ENCODE measurements around the gene DNAH8. TPM values are rescaled to one million over a fixed set of nuclear protein-coding genes. Genes with fewer than 3 reads are reported as not detected.
A peak's percentile ranks its signal among the peaks of the same experiment; 100 is the strongest.

The DNAH8 gene
- total RNA-seq, 1 donor from 2014 or later, result 1.1 TPM

GRCh38 chr6:38701551-38701950, 13.6 kb upstream of the DNAH8 start:
- Histone ChIP-seq H4K20me1 (ENCODE audit: low read depth) (peaks cover 7% of the 10 kb centered on the region), H3K4me1 (no peaks in the 10 kb centered on the region), H3K4me2 (peak overlapping the region; percentile 56), H3K27ac (no peak overlapping the region), H3K9me3 (ENCODE audit: low read depth) (no peaks in the 10 kb centered on the region), H3K79me2 (ENCODE audit: low read depth) (peaks cover 63% of the 10 kb centered on the region), H3K9ac (no peak overlapping the region), H3F3A (ENCODE audit: low read depth) (peaks cover 3% of the 10 kb centered on the region), H3K27me3 (no peaks in the 10 kb centered on the region), H3K4me3 (peak overlapping the region; percentile 55), H3K36me3 (peaks cover 5% of the 10 kb centered on the region), H2AFZ (replicated peaks) (no peak overlapping the region)
- Mint-ChIP-seq H3K27me3 (ENCODE audit: insufficient read depth, low read depth) (peaks cover 4% of the 10 kb centered on the region), H3K4me3 (no peak overlapping the region), H3K4me1 (peaks cover 10% of the 10 kb centered on the region), H3K36me3 (peaks cover 45% of the 10 kb centered on the region), H3K27ac (no peak overlapping the region), H3K9me3 (peaks cover 46% of the 10 kb centered on the region)
- TF ChIP-seq EZH2 (IDR thresholded peaks at IDR 0.05), result no peak
- no peak for TF ChIP-seq EZH2phosphoT487 (IDR thresholded peaks at IDR 0.05)
- DNase-seq (ENCODE audit: low spot score), result no peak

GRCh38 chr6:38702558-38703397, 12.3 kb upstream of the DNAH8 start, which contains the start of gene GLO1:
TSS of gene GLO1 (minus strand) at chr6:38703145. CDS start at chr6:38703054, 91 bp downstream.
- TF ChIP-seq EZH2 (IDR thresholded peaks at IDR 0.05), result no peak
- no peak for TF ChIP-seq EZH2phosphoT487 (IDR thresholded peaks at IDR 0.05)
- no peak for TF ChIP-seq CTCF (IDR thresholded peaks at IDR 0.05)
- DNase-seq (ENCODE audit: low spot score), result peak; percentile 98
- Histone ChIP-seq H3F3A (ENCODE audit: low read depth) (peaks cover 3% of the 10 kb centered on the region), H3K4me1 (no peaks in the 10 kb centered on the region), H3K27me3 (no peaks in the 10 kb centered on the region), H3K27ac (peak within 1 kb of the TSS; percentile 57), H4K20me1 (ENCODE audit: low read depth) (no peaks in the 10 kb centered on the region), H3K79me2 (ENCODE audit: low read depth) (peaks cover 51% of the 10 kb centered on the region), H3K9ac (peak within 1 kb of the TSS; percentile 79), H3K4me2 (peak within 1 kb of the TSS; percentile 85), H2AFZ (replicated peaks) (peak within 1 kb of the TSS; percentile 51), H3K4me3 (peak within 1 kb of the TSS; percentile 55), H3K9me3 (ENCODE audit: low read depth) (no peaks in the 10 kb centered on the region), H3K36me3 (peaks cover 5% of the 10 kb centered on the region)
- Mint-ChIP-seq H3K4me3 (peak within 1 kb of the TSS; percentile 90), H3K27ac (peak within 1 kb of the TSS; percentile 79), H3K36me3 (peaks cover 41% of the 10 kb centered on the region), H3K27me3 (ENCODE audit: insufficient read depth, low read depth) (peaks cover 4% of the 10 kb centered on the region), H3K4me1 (peaks cover 10% of the 10 kb centered on the region), H3K9me3 (peaks cover 40% of the 10 kb centered on the region)

GRCh38 chr6:38703949-38704590, 11.0 kb upstream of the DNAH8 start:
- Histone ChIP-seq H4K20me1 (ENCODE audit: low read depth) (no peaks in the 10 kb centered on the region), H2AFZ (replicated peaks) (no peak overlapping the region), H3F3A (ENCODE audit: low read depth) (peaks cover 3% of the 10 kb centered on the region), H3K36me3 (peaks cover 5% of the 10 kb centered on the region), H3K4me3 (no peak overlapping the region), H3K9ac (no peak overlapping the region), H3K27ac (no peak overlapping the region), H3K79me2 (ENCODE audit: low read depth) (peaks cover 38% of the 10 kb centered on the region), H3K4me1 (no peaks in the 10 kb centered on the region), H3K27me3 (no peaks in the 10 kb centered on the region), H3K9me3 (ENCODE audit: low read depth) (no peaks in the 10 kb centered on the region), H3K4me2 (no peak overlapping the region)
- no peak overlapping the region for H3K27ac Mint-ChIP-seq
- no peak for DNase-seq (ENCODE audit: low spot score)
- peak overlapping the region; percentile 50 for H3K4me3 Mint-ChIP-seq
- peaks cover 4% of the 10 kb centered on the region for H3K27me3 Mint-ChIP-seq (ENCODE audit: insufficient read depth, low read depth)
- peaks cover 30% of the 10 kb centered on the region for H3K36me3 Mint-ChIP-seq
- peaks cover 30% of the 10 kb centered on the region for H3K9me3 Mint-ChIP-seq
- H3K4me1 Mint-ChIP-seq, result peaks cover 10% of the 10 kb centered on the region
- TF ChIP-seq EZH2phosphoT487 (IDR thresholded peaks at IDR 0.05) (no peak), EZH2 (IDR thresholded peaks at IDR 0.05) (no peak), CTCF (IDR thresholded peaks at IDR 0.05) (no peak)

Data from neural progenitor cell (in vitro differentiated cells).